OCI-LY3 (cell line): Measurements from ENCODE around the gene MLH3.

Experiments used
- EZH2phosphoT487 ChIP-seq: fragments of 200-600 bp; shearing (Covaris generic); IDR thresholded peaks from 2 replicates; pipeline ENCODE4 v1.6.1; 2018; ENCODE audit warnings: antibody characterized with exemption, mixed run types, low read depth
- TF ChIP-seq, protein P1 (sequence below): fragments of 200-600, 300-600 bp; sonication (generic); IDR thresholded peaks from 2 replicates; pipeline ENCODE4 v1.5.1; 2014; ENCODE audit warnings: antibody characterized with exemption, low read length, low read depth

GRCh38 chr14:75009176-75009575 is 42.1 kb downstream of the MLH3 start:
- TF ChIP-seq, protein P1, sequence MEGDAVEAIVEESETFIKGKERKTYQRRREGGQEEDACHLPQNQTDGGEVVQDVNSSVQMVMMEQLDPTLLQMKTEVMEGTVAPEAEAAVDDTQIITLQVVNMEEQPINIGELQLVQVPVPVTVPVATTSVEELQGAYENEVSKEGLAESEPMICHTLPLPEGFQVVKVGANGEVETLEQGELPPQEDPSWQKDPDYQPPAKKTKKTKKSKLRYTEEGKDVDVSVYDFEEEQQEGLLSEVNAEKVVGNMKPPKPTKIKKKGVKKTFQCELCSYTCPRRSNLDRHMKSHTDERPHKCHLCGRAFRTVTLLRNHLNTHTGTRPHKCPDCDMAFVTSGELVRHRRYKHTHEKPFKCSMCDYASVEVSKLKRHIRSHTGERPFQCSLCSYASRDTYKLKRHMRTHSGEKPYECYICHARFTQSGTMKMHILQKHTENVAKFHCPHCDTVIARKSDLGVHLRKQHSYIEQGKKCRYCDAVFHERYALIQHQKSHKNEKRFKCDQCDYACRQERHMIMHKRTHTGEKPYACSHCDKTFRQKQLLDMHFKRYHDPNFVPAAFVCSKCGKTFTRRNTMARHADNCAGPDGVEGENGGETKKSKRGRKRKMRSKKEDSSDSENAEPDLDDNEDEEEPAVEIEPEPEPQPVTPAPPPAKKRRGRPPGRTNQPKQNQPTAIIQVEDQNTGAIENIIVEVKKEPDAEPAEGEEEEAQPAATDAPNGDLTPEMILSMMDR = no peak
- TF ChIP-seq EZH2phosphoT487 = no peak
